OCI-LY7 (cell line): ENCODE data around the gene MRPL36. TPM values are rescaled to one million over a fixed set of nuclear protein-coding genes. Genes with fewer than 3 reads are reported as not detected.

Source experiments
- BruUV-seq: library from RNA; stranded (reverse); fragments of 400-500 nt; replicated peaks from 2 replicates; lab custom pipeline; 2021; lab: Mats Ljungman, UMichigan
- CTCF ChIA-PET: fragments of 300-600 bp; sonication (Branson Sonifier 250); formaldehyde crosslinking; loops from one replicate; lab custom pipeline; 2022; ENCODE audit warnings: antibody characterized with exemption; ENCODE audit not compliant: unreplicated experiment; lab: Charles Lee
- POLR2A ChIA-PET: fragments of 300-600 bp; sonication (Branson Sonifier 250); formaldehyde crosslinking; loops from one replicate; lab custom pipeline; 2022; ENCODE audit warnings: antibody characterized with exemption; lab: Charles Lee
- DNase-seq: peaks from one replicate; pipeline ENCODE4 v3.0.0-alpha.2; 2015; ENCODE audit warnings: low spot score
- H2AFZ ChIP-seq: fragments of 200-600 bp; sonication (generic), shearing (Covaris generic); 2 replicates; pipeline ENCODE4 v1.6.1; 2014; ENCODE audit warnings: mild to moderate bottlenecking, antibody characterized with exemption, low read length, moderate library complexity
- H3K27ac ChIP-seq: fragments of 200-600 bp; sonication (generic); 2 replicates; pipeline ENCODE4 v1.5.1; 2014; ENCODE audit warnings: mixed run types, low read depth, mild to moderate bottlenecking, moderate library complexity, low read length, inconsistent platforms; ENCODE audit not compliant: poor library complexity, severe bottlenecking
- H3K36me3 ChIP-seq: fragments of 200-600 bp; sonication (generic); 2 replicates; pipeline ENCODE4 v1.6.1; 2014; ENCODE audit warnings: mild to moderate bottlenecking, antibody characterized with exemption, low read length, moderate library complexity, mixed read lengths; ENCODE audit not compliant: insufficient read depth
- H3K4me1 ChIP-seq: fragments of 200-600 bp; sonication (generic); 2 replicates; pipeline ENCODE4 v1.5.1; 2014; ENCODE audit warnings: mild to moderate bottlenecking, low read length; ENCODE audit not compliant: insufficient read depth, poor library complexity, severe bottlenecking
- H3K4me2 ChIP-seq: fragments of 200-600 bp; sonication (generic); 2 replicates; pipeline ENCODE4 v1.6.1; 2014; ENCODE audit warnings: mild to moderate bottlenecking, low read length
- H3K4me3 ChIP-seq: fragments of 200-600 bp; sonication (generic); 2 replicates; pipeline ENCODE4 v1.5.1; 2014; ENCODE audit warnings: mild to moderate bottlenecking, low read depth, low read length; ENCODE audit not compliant: poor library complexity, severe bottlenecking
- H3K79me2 ChIP-seq: fragments of 200-600 bp; sonication (generic); 2 replicates; pipeline ENCODE4 v1.6.1; 2016; ENCODE audit warnings: low read depth, mild to moderate bottlenecking, low read length, moderate library complexity, mixed read lengths; ENCODE audit not compliant: insufficient read depth
- H3K9me2 ChIP-seq: fragments of 200-600 bp; sonication (generic); 2 replicates; pipeline ENCODE4 v1.6.1; 2016; ENCODE audit warnings: mild to moderate bottlenecking, low read length, mixed read lengths; ENCODE audit not compliant: insufficient read depth
- H3K9me3 ChIP-seq: fragments of 200-600 bp; sonication (generic); 2 replicates; pipeline ENCODE4 v1.6.1; 2014; ENCODE audit warnings: mild to moderate bottlenecking, mixed run types, low read length, mixed read lengths
- H4K20me1 ChIP-seq: fragments of 200-600 bp; sonication (generic); 2 replicates; pipeline ENCODE4 v1.6.1; 2014; ENCODE audit warnings: mild to moderate bottlenecking, antibody characterized with exemption, low read length, moderate library complexity, mixed read lengths; ENCODE audit not compliant: insufficient read depth
- EZH2phosphoT487 ChIP-seq: fragments of 200-600 bp; sonication (generic); IDR thresholded peaks from 2 replicates; pipeline ENCODE4 v1.6.1; 2018; ENCODE audit warnings: low read depth, borderline replicate concordance, mild to moderate bottlenecking, mixed run types, antibody characterized with exemption, low read length, moderate library complexity, mixed read lengths
- intact Hi-C: fragments of 100-400 bp; cut with micrococcal nuclease; formaldehyde crosslinking; loops from one replicate; pipeline ENCODE4 v1.10.0; 2022; ENCODE audit not compliant: unreplicated experiment
- total RNA-seq, 2 experiments: library from RNA; depleted of rRNA in 1 of 2; stranded (reverse); fragments of >200 nt in 1 of 2; shearing (Covaris generic) in 1 of 2; gene quantifications; 2 replicates each; pipeline ENCODE4 v1.2.3, GENCODE V29; 2014 to 2022
- TF ChIP-seq, protein P1 (sequence below): fragments of 200-600 bp; sonication (generic); conservative IDR thresholded peaks from 2 replicates; pipeline ENCODE4 v1.5.1; 2014; ENCODE audit warnings: mild to moderate bottlenecking, antibody characterized with exemption, low read length, moderate library complexity, mixed read lengths

Gene MRPL36
- total RNA-seq, 2 experiments from 2014 or later, result 91.7 to 93.8 TPM

DNA sequence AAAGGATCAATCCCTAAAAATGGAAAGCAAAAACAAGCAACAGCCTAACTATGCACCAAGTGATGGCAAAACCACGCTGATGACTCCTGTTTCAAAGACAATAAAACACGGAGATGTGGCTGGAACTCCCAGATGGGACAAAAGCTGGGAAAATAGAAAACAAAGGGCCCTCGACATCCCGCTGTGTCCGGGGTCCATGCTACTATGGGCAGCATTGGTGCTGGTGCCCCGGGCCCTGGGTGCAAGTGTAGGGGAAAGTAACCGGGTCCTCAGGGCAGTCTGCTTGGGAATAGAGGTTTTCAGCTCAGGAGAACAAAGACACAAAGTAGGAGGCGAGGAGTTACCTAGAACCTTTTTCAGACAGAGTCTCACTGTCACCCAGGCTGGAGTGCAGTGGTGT lies 46.1 kb downstream of the MRPL36 start:
- no peaks in the 10 kb centered on the region for H3K36me3 ChIP-seq
- H2AFZ ChIP-seq, result no peak overlapping the region
- H3K4me3 ChIP-seq, result no peak overlapping the region
- no peaks in the 10 kb centered on the region for H3K79me2 ChIP-seq
- H3K4me1 ChIP-seq, result no peaks in the 10 kb centered on the region
- ChIA-PET POLR2A (interaction anchor here (0.6 kb wide), 1 partner anchor 766 kb away, joined by 3 read pairs; no protein-coding TSS in a partner anchor), CTCF (no interaction called here)
- no peak overlapping the region for H3K4me2 ChIP-seq
- no peak for DNase-seq
- H3K9me2 ChIP-seq, result no peaks in the 10 kb centered on the region
- no peaks in the 10 kb centered on the region for H4K20me1 ChIP-seq
- no peaks in the 10 kb centered on the region for H3K9me3 ChIP-seq
- no peak overlapping the region for H3K27ac ChIP-seq
- TF ChIP-seq EZH2phosphoT487, result no peak
- TF ChIP-seq, protein P1, sequence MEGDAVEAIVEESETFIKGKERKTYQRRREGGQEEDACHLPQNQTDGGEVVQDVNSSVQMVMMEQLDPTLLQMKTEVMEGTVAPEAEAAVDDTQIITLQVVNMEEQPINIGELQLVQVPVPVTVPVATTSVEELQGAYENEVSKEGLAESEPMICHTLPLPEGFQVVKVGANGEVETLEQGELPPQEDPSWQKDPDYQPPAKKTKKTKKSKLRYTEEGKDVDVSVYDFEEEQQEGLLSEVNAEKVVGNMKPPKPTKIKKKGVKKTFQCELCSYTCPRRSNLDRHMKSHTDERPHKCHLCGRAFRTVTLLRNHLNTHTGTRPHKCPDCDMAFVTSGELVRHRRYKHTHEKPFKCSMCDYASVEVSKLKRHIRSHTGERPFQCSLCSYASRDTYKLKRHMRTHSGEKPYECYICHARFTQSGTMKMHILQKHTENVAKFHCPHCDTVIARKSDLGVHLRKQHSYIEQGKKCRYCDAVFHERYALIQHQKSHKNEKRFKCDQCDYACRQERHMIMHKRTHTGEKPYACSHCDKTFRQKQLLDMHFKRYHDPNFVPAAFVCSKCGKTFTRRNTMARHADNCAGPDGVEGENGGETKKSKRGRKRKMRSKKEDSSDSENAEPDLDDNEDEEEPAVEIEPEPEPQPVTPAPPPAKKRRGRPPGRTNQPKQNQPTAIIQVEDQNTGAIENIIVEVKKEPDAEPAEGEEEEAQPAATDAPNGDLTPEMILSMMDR, result no peak
- no TSS peak for BruUV-seq
- intact Hi-C loops, result no loop called here

DNA sequence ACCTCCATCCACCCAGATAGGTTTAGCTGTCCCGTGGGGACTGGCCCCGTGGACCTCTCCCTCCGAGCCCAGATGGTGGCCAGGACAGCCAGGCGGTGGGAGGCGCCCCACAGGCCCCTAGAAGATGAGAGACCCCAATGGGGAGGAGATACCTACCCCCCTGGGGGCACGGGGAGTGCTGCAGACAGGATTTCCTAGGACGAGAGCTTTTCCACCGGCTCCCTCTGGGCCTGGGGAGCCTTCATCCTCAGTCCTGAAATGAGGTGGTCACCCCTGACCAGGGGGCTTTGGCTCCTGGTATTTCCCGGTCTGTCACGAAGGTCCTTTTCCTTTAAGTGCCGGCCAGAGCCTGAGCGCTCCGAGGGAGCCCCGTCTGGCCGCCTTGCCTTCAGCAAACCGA lies 46.8 kb downstream of the MRPL36 start:
- no peaks in the 10 kb centered on the region for H4K20me1 ChIP-seq
- no peak for DNase-seq
- TF ChIP-seq EZH2phosphoT487, result no peak
- TF ChIP-seq, protein P1, result no peak
- no peak overlapping the region for H3K27ac ChIP-seq
- no peaks in the 10 kb centered on the region for H3K4me1 ChIP-seq
- intact Hi-C loops, result no loop called here
- no peaks in the 10 kb centered on the region for H3K79me2 ChIP-seq
- H3K9me3 ChIP-seq, result no peaks in the 10 kb centered on the region
- H3K4me2 ChIP-seq, result no peak overlapping the region
- no peak overlapping the region for H2AFZ ChIP-seq
- POLR2A ChIA-PET, result no interaction called here
- no peak overlapping the region for H3K4me3 ChIP-seq
- H3K36me3 ChIP-seq, result no peaks in the 10 kb centered on the region
- no peaks in the 10 kb centered on the region for H3K9me2 ChIP-seq
- BruUV-seq, result no TSS peak
- CTCF ChIA-PET, result no interaction called here

DNA sequence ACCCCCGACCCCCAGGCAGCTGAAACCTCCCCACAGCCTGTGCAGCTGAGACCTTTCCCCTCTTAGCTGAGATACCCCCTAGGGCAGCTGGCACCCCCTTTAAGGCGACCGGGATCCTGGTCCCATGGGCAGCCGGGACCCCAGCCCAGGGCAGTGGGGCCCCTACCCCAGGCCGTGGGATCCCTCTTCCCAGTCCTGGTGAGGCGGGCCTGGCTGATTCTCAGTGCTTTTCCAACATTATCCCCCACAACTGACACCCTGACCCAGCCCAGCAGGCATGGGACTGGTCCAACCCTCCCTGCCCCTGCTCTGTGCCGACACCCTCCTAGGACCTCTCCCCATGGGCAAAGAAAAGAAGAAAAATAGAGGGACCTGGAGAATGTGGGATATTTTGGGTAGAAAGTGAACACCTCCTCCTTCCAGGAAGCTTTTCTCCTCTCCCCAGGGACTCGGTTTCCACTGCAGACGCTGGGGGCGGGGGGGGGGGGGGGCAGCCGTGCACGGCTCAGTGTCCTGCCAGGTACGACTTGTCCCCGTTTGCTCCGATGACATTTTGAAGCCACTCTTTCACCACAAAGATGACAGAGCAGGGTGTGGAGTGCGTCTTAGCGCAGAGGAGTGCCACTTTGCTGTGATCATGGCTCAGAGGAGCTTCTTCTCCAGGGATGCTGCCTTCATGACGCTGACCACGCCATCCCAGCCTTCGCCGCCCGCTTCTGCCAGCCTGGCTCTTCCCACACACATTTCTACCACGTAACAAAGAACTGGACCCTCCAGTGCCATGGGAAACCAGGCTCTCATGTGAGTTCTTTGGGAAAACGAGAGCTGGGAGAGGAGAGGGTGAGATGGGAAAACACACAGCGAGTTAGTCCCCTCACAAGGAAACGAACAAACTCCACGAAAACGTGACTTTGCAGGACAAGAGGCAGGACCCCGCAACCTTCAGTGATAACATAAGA lies 47.5 kb downstream of the MRPL36 start:
- Histone ChIP-seq H3K9me3 (no peaks in the 10 kb centered on the region), H3K36me3 (no peaks in the 10 kb centered on the region), H4K20me1 (no peaks in the 10 kb centered on the region), H3K9me2 (no peaks in the 10 kb centered on the region), H2AFZ (no peak overlapping the region), H3K4me1 (no peaks in the 10 kb centered on the region), H3K27ac (no peak overlapping the region), H3K79me2 (no peaks in the 10 kb centered on the region), H3K4me2 (no peak overlapping the region), H3K4me3 (no peak overlapping the region)
- POLR2A ChIA-PET, result no interaction called here
- TF ChIP-seq, protein P1, result no peak
- TF ChIP-seq EZH2phosphoT487, result no peak
- CTCF ChIA-PET, result no interaction called here
- DNase-seq, result no peak
- intact Hi-C loops, result no loop called here
- BruUV-seq, result no TSS peak
